ENCODE data around the gene DCAF11. TPM values are rescaled to one million over a fixed set of nuclear protein-coding genes. Genes with fewer than 3 reads are reported as not detected.

DCAF11 gene
- total RNA-seq, 4 donors from 2014 or later: 55.4 to 114 (median 79.3) TPM

DNA sequence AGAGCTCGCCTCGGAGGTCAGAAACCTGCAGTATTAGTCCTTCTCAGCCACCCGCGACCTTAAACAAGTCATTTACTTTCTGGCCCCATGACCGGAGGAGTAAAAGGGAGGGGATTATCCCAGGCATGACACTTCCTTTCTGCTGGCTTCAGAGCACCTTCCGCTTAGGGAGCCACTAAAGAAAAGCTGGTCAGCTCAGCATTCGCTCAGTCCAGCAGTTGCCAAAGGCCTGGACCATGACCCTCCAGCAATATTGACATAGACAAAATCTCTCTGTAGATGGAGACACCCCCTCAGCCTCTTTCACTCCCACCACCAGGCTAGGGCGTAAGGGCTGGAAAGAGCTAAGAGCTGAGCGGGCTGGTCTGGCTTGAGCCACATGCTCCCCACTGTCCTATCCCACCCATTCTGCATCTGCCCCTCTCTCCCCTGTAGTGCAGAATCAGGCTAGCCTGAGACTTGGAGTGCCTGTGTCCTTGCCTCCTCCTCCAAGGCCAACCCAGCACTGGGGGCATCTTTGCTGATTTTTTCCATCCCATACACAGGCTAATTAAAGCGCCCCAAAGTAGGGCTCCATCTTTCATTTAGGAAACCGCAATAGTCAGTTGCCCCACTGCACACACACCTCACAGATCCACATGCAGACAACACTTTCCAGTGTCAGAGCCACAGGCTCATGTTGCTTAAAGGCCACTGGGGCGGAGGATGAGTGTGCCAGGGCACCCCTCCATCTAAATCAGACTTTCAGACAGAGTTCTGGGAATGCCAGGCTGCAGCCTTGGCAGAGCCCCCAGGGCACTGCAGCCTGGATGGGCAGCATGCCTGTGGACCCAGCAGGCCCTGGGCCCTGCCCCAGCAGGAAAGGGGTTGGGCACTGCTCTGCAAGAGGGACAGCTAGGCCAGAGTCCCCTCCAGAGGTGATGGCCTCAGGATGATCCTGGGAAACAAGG, 47.2 kb upstream of the DCAF11 start:
- peaks cover 0 to 21% (median 0%) of the 10 kb centered on the region in 4 donors for H3K27me3 ChIP-seq
- H3K9me3 ChIP-seq: no peaks in the 10 kb centered on the region
- 85 to 95% methylated on average over 7 to 11 of the region's 12 CpGs for WGBS, 2 donors
- H3K4me3 ChIP-seq: no peak overlapping the region
- intact Hi-C loops (cut with DNase I): no loop called here
- no peak for TF ChIP-seq POLR2A (IDR thresholded peaks at IDR 0.05)
- TF ChIP-seq, protein P1, sequence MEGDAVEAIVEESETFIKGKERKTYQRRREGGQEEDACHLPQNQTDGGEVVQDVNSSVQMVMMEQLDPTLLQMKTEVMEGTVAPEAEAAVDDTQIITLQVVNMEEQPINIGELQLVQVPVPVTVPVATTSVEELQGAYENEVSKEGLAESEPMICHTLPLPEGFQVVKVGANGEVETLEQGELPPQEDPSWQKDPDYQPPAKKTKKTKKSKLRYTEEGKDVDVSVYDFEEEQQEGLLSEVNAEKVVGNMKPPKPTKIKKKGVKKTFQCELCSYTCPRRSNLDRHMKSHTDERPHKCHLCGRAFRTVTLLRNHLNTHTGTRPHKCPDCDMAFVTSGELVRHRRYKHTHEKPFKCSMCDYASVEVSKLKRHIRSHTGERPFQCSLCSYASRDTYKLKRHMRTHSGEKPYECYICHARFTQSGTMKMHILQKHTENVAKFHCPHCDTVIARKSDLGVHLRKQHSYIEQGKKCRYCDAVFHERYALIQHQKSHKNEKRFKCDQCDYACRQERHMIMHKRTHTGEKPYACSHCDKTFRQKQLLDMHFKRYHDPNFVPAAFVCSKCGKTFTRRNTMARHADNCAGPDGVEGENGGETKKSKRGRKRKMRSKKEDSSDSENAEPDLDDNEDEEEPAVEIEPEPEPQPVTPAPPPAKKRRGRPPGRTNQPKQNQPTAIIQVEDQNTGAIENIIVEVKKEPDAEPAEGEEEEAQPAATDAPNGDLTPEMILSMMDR (IDR thresholded peaks at IDR 0.05): no peak
- no peak overlapping the region for H3K27ac ChIP-seq
- DNase-seq: no peak
- no peaks in the 10 kb centered on the region for H3K36me3 ChIP-seq
- peaks cover 0 to 13% (median 7%) of the 10 kb centered on the region in 3 donors for H3K4me1 ChIP-seq

DNA sequence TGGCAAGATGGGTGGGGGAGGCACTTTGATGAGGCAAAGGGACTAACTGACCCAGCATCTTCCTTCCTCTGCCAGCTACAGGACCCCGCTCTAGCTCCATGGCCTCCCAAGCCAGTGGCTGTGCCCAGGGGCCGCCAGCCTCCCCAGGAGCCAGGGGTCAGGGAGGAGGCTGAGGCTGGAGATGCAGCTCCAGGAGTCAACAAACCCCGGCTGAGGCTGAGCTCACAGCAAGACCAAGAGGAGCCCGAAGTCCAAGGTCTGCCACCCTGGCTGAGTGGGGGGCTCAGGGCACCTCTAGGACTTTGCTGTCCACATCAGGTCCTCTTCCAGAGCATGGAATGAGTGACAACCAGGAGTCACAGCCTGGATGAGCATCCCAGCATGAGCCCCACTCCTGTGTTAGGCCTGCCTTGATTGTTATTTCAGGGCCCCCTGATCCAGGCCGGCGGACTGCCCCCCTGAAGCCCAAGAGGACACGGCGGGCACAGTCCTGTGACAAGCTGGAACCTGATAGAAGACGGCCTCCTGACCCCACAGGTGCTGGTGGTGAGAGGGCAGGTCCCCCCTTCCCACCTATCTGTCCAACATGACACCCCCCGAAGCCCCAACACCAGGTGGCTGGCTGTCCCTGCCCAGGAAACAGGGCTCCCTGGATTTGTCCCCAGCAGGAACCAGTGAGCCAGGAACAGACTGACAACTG, 45.7 kb upstream of the DCAF11 start:
- Histone ChIP-seq H3K36me3 (no peaks in the 10 kb centered on the region), H3K27ac (no peak overlapping the region), H3K9me3 (no peaks in the 10 kb centered on the region), H3K27me3 (peaks cover 0 to 29% (median 0%) of the 10 kb centered on the region in 4 donors), H3K4me1 (peaks cover 0 to 22% (median 11%) of the 10 kb centered on the region in 3 donors), H3K4me3 (no peak overlapping the region)
- no peak for TF ChIP-seq POLR2A (IDR thresholded peaks at IDR 0.05)
- TF ChIP-seq, protein P1 (IDR thresholded peaks at IDR 0.05): no peak
- intact Hi-C loops (cut with DNase I): no loop called here
- 80% methylated on average over 1 of the region's 10 CpGs; no CpG with 5 or more reads in 1 of the 2 donors for WGBS, 2 donors
- no peak for DNase-seq

DNA sequence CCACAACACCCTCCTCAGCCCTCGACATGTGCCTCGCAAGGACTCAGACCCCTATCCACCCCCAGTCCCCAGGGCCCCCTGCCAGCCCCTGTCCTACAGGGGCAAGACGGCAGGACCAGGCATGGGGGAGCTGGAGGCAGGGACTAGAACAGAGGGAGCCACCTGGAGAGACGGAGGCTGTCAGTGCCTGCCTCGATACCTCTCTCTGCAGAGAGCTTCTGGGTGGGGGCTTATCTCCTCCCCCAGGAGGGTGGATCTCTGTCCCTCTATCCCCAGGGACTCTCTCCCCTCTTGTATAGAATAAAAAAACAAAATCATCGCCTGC, 45.2 kb upstream of the DCAF11 start:
- 90 to 93% methylated on average over 1 to 5 of the region's 6 CpGs for WGBS, 2 donors
- Histone ChIP-seq H3K27ac (no peak overlapping the region), H3K27me3 (peaks cover 0 to 29% (median 0%) of the 10 kb centered on the region in 4 donors), H3K36me3 (no peaks in the 10 kb centered on the region), H3K4me1 (peaks cover 0 to 22% (median 11%) of the 10 kb centered on the region in 3 donors), H3K9me3 (no peaks in the 10 kb centered on the region), H3K4me3 (no peak overlapping the region)
- intact Hi-C loops (cut with DNase I): no loop called here
- TF ChIP-seq, protein P1 (IDR thresholded peaks at IDR 0.05): no peak
- TF ChIP-seq POLR2A (IDR thresholded peaks at IDR 0.05): no peak
- DNase-seq: no peak

DNA sequence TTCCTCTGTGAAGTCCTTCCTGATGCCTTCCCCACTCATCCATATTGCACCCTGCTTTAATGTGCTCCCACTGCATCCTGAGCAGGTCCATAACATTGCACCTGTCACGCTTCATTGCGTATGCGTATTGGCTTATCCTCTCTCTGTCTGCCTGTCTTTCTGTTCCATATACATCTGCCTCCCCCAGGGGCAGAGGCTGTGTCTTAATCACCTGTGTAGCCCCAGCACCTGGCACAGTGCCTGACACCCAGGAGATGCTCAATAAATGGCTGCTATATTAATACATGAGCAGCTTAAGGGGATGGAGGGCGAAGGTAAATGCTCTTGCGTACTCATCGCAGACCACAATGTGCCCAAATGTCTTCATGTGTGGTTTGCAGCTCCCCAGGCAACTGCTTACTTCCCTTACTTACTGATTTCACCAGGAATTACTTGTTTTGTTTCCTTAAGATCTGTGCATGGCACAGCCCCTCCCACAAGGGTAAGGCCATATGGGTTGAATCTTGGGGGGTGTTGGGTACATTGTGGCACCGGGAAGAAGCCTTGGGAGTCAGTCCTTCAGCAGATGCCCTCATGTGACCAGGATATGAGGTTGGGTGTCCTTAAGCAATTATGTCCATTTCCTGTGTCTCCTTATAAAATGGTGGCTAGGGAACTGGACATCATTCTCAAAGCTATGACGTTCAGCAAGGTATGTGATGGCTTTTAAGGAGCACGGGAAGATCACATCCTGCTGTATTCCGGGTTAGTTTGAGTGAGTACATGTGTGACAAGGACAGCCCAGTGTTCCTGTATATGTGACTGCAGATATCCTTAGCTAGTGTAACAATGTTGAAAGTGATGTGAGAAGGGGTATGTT, 44.1 kb upstream of the DCAF11 start:
- no peaks in the 10 kb centered on the region for H3K36me3 ChIP-seq
- H3K9me3 ChIP-seq: no peaks in the 10 kb centered on the region
- H3K27ac ChIP-seq: no peak overlapping the region
- H3K4me3 ChIP-seq: no peak overlapping the region
- peaks cover 0 to 22% (median 11%) of the 10 kb centered on the region in 3 donors for H3K4me1 ChIP-seq
- intact Hi-C loops (cut with DNase I): no loop called here
- H3K27me3 ChIP-seq: peaks cover 0 to 29% (median 0%) of the 10 kb centered on the region in 4 donors
- 74 to 76% methylated on average over 10 of the region's 10 CpGs for WGBS, 2 donors
- no peak for TF ChIP-seq POLR2A (IDR thresholded peaks at IDR 0.05)
- TF ChIP-seq, protein P1 (IDR thresholded peaks at IDR 0.05): no peak
- DNase-seq: no peak

Data from esophagus squamous epithelium (tissue), 5 donors.